GM12878 (cell line): Measurements from ENCODE around the gene TACR1.

Experiments used
- BHLHE40 ChIP-seq, 2 experiments: fragments of 450-650 bp in 1 of 2; IDR thresholded peaks; 2 replicates each; pipeline ENCODE4 v1.6.1; 2011 to 2017; ENCODE audit warnings: low read depth in 2 of 2, borderline replicate concordance in 1 of 2, improper control_type of control experiment in 1 of 2, low read length in 1 of 2, mild to moderate bottlenecking in 1 of 2
- NFYB ChIP-seq: IDR thresholded peaks from 2 replicates; pipeline ENCODE4 v1.6.1; 2011; ENCODE audit warnings: low read depth, mild to moderate bottlenecking, low read length, improper control_type of control experiment, moderate library complexity; ENCODE audit not compliant: insufficient read depth
- POLR2A ChIP-seq: IDR thresholded peaks from 2 replicates; pipeline ENCODE4 v1.6.1; 2011; ENCODE audit warnings: low read depth, mild to moderate bottlenecking, low read length
- SREBF2 ChIP-seq: IDR thresholded peaks from 2 replicates; pipeline ENCODE4 v1.6.1; 2012; ENCODE audit warnings: mild to moderate bottlenecking, low read length
- TF ChIP-seq, protein P1 (sequence below), 3 experiments: IDR thresholded peaks in 2 of 3; conservative IDR thresholded peaks in 1 of 3; 2 replicates each; pipeline ENCODE4 v1.5.1; 2011; ENCODE audit warnings: low read depth in 3 of 3, low read length in 3 of 3, mild to moderate bottlenecking in 3 of 3, control low read depth in 2 of 3, moderate library complexity in 2 of 3, inconsistent platforms in 1 of 3, mixed read lengths in 1 of 3; ENCODE audit not compliant: control insufficient read depth in 2 of 3, insufficient read depth in 1 of 3; ENCODE audit errors: extremely low read depth in 1 of 3
- TF ChIP-seq, protein P2 (sequence below): IDR thresholded peaks from 2 replicates; pipeline ENCODE4 v1.6.1; 2011; ENCODE audit warnings: low read depth, low read length, improper control_type of control experiment, borderline replicate concordance
- TF ChIP-seq, protein P3 (sequence below): IDR thresholded peaks from 2 replicates; pipeline ENCODE4 v1.6.1; 2012; ENCODE audit warnings: mild to moderate bottlenecking, low read depth, low read length
- TF ChIP-seq, protein P4 (sequence below): fragments of 150-350 bp; IDR thresholded peaks from 2 replicates; pipeline ENCODE4 v1.6.1; 2016; ENCODE audit warnings: low read depth, low read length
- TF ChIP-seq, protein P5 (sequence below): fragments of 450-650 bp; IDR thresholded peaks from 2 replicates; pipeline ENCODE4 v1.6.1; 2017; ENCODE audit warnings: mild to moderate bottlenecking
- TF ChIP-seq, protein P6 (sequence below): IDR thresholded peaks from 2 replicates; pipeline ENCODE4 v1.6.1; 2012; ENCODE audit warnings: low read depth, low read length, improper control_type of control experiment

DNA sequence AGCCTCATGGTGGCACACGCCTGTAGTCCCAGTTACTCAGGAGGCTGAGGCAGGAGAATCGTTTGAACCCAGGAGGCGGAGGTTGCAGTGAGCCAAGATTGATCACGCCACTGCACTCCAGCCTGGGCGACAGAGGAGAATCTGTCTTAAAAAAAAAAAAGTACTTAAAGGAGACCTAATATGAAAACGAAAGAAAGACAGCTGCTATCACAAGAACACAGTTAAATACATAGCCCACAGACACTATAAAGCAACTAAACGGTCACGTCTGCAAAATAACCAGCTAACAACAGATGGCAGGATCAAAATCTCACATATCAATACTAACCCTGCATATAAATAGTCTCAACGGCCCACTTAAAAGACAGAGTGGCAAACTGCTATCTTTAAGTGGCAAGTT lies 43.9 kb upstream of the TACR1 start:
- TF ChIP-seq, protein P1, sequence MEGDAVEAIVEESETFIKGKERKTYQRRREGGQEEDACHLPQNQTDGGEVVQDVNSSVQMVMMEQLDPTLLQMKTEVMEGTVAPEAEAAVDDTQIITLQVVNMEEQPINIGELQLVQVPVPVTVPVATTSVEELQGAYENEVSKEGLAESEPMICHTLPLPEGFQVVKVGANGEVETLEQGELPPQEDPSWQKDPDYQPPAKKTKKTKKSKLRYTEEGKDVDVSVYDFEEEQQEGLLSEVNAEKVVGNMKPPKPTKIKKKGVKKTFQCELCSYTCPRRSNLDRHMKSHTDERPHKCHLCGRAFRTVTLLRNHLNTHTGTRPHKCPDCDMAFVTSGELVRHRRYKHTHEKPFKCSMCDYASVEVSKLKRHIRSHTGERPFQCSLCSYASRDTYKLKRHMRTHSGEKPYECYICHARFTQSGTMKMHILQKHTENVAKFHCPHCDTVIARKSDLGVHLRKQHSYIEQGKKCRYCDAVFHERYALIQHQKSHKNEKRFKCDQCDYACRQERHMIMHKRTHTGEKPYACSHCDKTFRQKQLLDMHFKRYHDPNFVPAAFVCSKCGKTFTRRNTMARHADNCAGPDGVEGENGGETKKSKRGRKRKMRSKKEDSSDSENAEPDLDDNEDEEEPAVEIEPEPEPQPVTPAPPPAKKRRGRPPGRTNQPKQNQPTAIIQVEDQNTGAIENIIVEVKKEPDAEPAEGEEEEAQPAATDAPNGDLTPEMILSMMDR (IDR thresholded peaks at IDR 0.05 in 2 of 3, conservative IDR thresholded peaks at IDR 0.05 in 1 of 3; ENCODE audit: control insufficient read depth in 2 of 3, extremely low read depth in 1 of 3, insufficient read depth in 1 of 3, low read depth in 3 of 3, low read length in 3 of 3) = no peak
- TF ChIP-seq NFYB = no peak
- TF ChIP-seq, protein P2, sequence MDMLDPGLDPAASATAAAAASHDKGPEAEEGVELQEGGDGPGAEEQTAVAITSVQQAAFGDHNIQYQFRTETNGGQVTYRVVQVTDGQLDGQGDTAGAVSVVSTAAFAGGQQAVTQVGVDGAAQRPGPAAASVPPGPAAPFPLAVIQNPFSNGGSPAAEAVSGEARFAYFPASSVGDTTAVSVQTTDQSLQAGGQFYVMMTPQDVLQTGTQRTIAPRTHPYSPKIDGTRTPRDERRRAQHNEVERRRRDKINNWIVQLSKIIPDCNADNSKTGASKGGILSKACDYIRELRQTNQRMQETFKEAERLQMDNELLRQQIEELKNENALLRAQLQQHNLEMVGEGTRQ = no peak
- no peak for TF ChIP-seq BHLHE40 (IDR thresholded peaks at IDR 0.05; ENCODE audit: borderline replicate concordance in 1 of 2, low read depth in 2 of 2, low read length in 1 of 2)
- TF ChIP-seq, protein P3, sequence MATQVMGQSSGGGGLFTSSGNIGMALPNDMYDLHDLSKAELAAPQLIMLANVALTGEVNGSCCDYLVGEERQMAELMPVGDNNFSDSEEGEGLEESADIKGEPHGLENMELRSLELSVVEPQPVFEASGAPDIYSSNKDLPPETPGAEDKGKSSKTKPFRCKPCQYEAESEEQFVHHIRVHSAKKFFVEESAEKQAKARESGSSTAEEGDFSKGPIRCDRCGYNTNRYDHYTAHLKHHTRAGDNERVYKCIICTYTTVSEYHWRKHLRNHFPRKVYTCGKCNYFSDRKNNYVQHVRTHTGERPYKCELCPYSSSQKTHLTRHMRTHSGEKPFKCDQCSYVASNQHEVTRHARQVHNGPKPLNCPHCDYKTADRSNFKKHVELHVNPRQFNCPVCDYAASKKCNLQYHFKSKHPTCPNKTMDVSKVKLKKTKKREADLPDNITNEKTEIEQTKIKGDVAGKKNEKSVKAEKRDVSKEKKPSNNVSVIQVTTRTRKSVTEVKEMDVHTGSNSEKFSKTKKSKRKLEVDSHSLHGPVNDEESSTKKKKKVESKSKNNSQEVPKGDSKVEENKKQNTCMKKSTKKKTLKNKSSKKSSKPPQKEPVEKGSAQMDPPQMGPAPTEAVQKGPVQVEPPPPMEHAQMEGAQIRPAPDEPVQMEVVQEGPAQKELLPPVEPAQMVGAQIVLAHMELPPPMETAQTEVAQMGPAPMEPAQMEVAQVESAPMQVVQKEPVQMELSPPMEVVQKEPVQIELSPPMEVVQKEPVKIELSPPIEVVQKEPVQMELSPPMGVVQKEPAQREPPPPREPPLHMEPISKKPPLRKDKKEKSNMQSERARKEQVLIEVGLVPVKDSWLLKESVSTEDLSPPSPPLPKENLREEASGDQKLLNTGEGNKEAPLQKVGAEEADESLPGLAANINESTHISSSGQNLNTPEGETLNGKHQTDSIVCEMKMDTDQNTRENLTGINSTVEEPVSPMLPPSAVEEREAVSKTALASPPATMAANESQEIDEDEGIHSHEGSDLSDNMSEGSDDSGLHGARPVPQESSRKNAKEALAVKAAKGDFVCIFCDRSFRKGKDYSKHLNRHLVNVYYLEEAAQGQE = no peak
- no peak for TF ChIP-seq SREBF2
- TF ChIP-seq, protein P4, sequence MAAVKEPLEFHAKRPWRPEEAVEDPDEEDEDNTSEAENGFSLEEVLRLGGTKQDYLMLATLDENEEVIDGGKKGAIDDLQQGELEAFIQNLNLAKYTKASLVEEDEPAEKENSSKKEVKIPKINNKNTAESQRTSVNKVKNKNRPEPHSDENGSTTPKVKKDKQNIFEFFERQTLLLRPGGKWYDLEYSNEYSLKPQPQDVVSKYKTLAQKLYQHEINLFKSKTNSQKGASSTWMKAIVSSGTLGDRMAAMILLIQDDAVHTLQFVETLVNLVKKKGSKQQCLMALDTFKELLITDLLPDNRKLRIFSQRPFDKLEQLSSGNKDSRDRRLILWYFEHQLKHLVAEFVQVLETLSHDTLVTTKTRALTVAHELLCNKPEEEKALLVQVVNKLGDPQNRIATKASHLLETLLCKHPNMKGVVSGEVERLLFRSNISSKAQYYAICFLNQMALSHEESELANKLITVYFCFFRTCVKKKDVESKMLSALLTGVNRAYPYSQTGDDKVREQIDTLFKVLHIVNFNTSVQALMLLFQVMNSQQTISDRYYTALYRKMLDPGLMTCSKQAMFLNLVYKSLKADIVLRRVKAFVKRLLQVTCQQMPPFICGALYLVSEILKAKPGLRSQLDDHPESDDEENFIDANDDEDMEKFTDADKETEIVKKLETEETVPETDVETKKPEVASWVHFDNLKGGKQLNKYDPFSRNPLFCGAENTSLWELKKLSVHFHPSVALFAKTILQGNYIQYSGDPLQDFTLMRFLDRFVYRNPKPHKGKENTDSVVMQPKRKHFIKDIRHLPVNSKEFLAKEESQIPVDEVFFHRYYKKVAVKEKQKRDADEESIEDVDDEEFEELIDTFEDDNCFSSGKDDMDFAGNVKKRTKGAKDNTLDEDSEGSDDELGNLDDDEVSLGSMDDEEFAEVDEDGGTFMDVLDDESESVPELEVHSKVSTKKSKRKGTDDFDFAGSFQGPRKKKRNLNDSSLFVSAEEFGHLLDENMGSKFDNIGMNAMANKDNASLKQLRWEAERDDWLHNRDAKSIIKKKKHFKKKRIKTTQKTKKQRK = no peak
- TF ChIP-seq POLR2A = no peak
- TF ChIP-seq, protein P5, sequence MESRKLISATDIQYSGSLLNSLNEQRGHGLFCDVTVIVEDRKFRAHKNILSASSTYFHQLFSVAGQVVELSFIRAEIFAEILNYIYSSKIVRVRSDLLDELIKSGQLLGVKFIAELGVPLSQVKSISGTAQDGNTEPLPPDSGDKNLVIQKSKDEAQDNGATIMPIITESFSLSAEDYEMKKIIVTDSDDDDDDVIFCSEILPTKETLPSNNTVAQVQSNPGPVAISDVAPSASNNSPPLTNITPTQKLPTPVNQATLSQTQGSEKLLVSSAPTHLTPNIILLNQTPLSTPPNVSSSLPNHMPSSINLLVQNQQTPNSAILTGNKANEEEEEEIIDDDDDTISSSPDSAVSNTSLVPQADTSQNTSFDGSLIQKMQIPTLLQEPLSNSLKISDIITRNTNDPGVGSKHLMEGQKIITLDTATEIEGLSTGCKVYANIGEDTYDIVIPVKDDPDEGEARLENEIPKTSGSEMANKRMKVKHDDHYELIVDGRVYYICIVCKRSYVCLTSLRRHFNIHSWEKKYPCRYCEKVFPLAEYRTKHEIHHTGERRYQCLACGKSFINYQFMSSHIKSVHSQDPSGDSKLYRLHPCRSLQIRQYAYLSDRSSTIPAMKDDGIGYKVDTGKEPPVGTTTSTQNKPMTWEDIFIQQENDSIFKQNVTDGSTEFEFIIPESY = no peak
- TF ChIP-seq, protein P6, sequence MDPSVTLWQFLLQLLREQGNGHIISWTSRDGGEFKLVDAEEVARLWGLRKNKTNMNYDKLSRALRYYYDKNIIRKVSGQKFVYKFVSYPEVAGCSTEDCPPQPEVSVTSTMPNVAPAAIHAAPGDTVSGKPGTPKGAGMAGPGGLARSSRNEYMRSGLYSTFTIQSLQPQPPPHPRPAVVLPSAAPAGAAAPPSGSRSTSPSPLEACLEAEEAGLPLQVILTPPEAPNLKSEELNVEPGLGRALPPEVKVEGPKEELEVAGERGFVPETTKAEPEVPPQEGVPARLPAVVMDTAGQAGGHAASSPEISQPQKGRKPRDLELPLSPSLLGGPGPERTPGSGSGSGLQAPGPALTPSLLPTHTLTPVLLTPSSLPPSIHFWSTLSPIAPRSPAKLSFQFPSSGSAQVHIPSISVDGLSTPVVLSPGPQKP = no peak
